Activated CD8-positive, alpha-beta memory T cell treated with anti-CD3 and anti-CD28 coated beads, Interleukin-2, amount 10 ng/mL, durations not matched to agents 7 days and 5 days (primary cell): Measurements from ENCODE around the gene MR1. TPM values are rescaled to one million over a fixed set of nuclear protein-coding genes. Genes with fewer than 3 reads are reported as not detected.
"Not testable (repeated sequence)": the region's sequence is repeated elsewhere in the genome, so short reads cannot be mapped to it uniquely, and the experiment has no call there.

Source experiments
- ATAC-seq: fragments of 150-1000 bp; cut with Tn5 transposase; one replicate; pipeline ENCODE4 v1.10.0; 2021; ENCODE audit warnings: moderate library complexity
- CTCF ChIA-PET: fragments of 350-600 bp; sonication (Branson Sonifier 250); formaldehyde crosslinking; loops from one replicate; lab custom pipeline; 2021; ENCODE audit warnings: antibody characterized with exemption; lab: Charles Lee
- DNase-seq: peaks from one replicate; pipeline ENCODE4 v3.0.0-alpha.2; 2020
- H3K27ac Mint-ChIP-seq: one replicate; pipeline ENCODE4 v1.8.0; 2021; ENCODE audit warnings: mild to moderate bottlenecking, mixed read lengths
- H3K27me3 Mint-ChIP-seq: one replicate; pipeline ENCODE4 v1.8.0; 2021; ENCODE audit warnings: mixed read lengths
- H3K36me3 Mint-ChIP-seq: one replicate; pipeline ENCODE4 v1.8.0; 2021; ENCODE audit warnings: mild to moderate bottlenecking, mixed read lengths
- H3K4me1 Mint-ChIP-seq: one replicate; pipeline ENCODE4 v1.8.0; 2021; ENCODE audit warnings: mixed read lengths
- H3K4me3 Mint-ChIP-seq: one replicate; pipeline ENCODE4 v1.8.0; 2021; ENCODE audit warnings: mild to moderate bottlenecking, moderate library complexity, mixed read lengths
- H3K9me3 Mint-ChIP-seq: one replicate; pipeline ENCODE4 v1.8.0; 2022; ENCODE audit warnings: low read depth, mixed read lengths
- total RNA-seq, 2 experiments: library from RNA; stranded (reverse); gene quantifications; one replicate each; pipeline ENCODE4 v1.2.3, GENCODE V29; 2021

The MR1 gene
- total RNA-seq, 2 experiments from 2014 or later = 38.7 to 41.2 TPM

GRCh38 chr1:181036107-181036836, 2.5 kb downstream of the MR1 start:
- Mint-ChIP-seq H3K4me1 (peaks cover 69% of the 10 kb centered on the region), H3K27me3 (no peaks in the 10 kb centered on the region), H3K4me3 (peak overlapping the region; percentile 29), H3K9me3 (no peaks in the 10 kb centered on the region), H3K36me3 (peaks cover 21% of the 10 kb centered on the region), H3K27ac (no peak overlapping the region)
- CTCF ChIA-PET = interaction anchor here (0.8 to 9.5 kb wide), 9 partner anchors 18 to 155 kb away, joined by 3 to 133 read pairs (median 6); no protein-coding TSS in a partner anchor
- no peak for DNase-seq
- no peak for ATAC-seq

- no peaks in the 10 kb centered on the region for H3K27me3 Mint-ChIP-seq
- no peak overlapping the region for H3K27ac Mint-ChIP-seq
- no peak overlapping the region for H3K4me3 Mint-ChIP-seq
- CTCF ChIA-PET = interaction anchor here (1.0 to 9.5 kb wide), 26 partner anchors 8 to 452 kb away, joined by 3 to 133 read pairs (median 6); no protein-coding TSS in a partner anchor
- peaks cover 72% of the 10 kb centered on the region for H3K4me1 Mint-ChIP-seq
- ATAC-seq = no peak
- no peaks in the 10 kb centered on the region for H3K9me3 Mint-ChIP-seq
- H3K36me3 Mint-ChIP-seq = peaks cover 24% of the 10 kb centered on the region
- no peak for DNase-seq
Measured at GRCh38 chr1:181037386-181037785, 3.6 kb downstream of the MR1 start.

GRCh38 chr1:181038399-181038873, 4.7 kb downstream of the MR1 start:
- H3K36me3 Mint-ChIP-seq = peaks cover 24% of the 10 kb centered on the region
- no peak overlapping the region for H3K27ac Mint-ChIP-seq
- ATAC-seq (peak; percentile 56), DNase-seq (peak; percentile 75)
- CTCF ChIA-PET = interaction anchor here (0.6 to 9.5 kb wide), 28 partner anchors 9 to 156 kb away, joined by 3 to 133 read pairs (median 5); no protein-coding TSS in a partner anchor
- no peak overlapping the region for H3K4me3 Mint-ChIP-seq
- no peaks in the 10 kb centered on the region for H3K9me3 Mint-ChIP-seq
- H3K4me1 Mint-ChIP-seq = peaks cover 71% of the 10 kb centered on the region
- no peaks in the 10 kb centered on the region for H3K27me3 Mint-ChIP-seq

GRCh38 chr1:181040284-181040865, 6.6 kb downstream of the MR1 start:
- peaks cover 78% of the 10 kb centered on the region for H3K4me1 Mint-ChIP-seq
- no peaks in the 10 kb centered on the region for H3K27me3 Mint-ChIP-seq
- ATAC-seq = no peak
- H3K9me3 Mint-ChIP-seq = no peaks in the 10 kb centered on the region
- no peak overlapping the region for H3K4me3 Mint-ChIP-seq
- CTCF ChIA-PET = interaction anchor here (0.8 to 9.5 kb wide), 8 partner anchors 22 to 159 kb away, joined by 3 to 133 read pairs (median 4); no protein-coding TSS in a partner anchor
- peaks cover 29% of the 10 kb centered on the region for H3K36me3 Mint-ChIP-seq
- peak overlapping the region; percentile 41 for H3K27ac Mint-ChIP-seq
- no peak for DNase-seq

GRCh38 chr1:181043025-181043888, 9.5 kb downstream of the MR1 start:
- Mint-ChIP-seq H3K27me3 (no peaks in the 10 kb centered on the region), H3K4me3 (no peak overlapping the region), H3K4me1 (peaks cover 54% of the 10 kb centered on the region), H3K9me3 (no peaks in the 10 kb centered on the region), H3K36me3 (peaks cover 28% of the 10 kb centered on the region), H3K27ac (peak overlapping the region; percentile 40)
- CTCF ChIA-PET = interaction anchor here (0.7 to 3.6 kb wide), 12 partner anchors 10 to 162 kb away, joined by 3 to 24 read pairs (median 3); partner anchors contain the start of genes MR1 and STX6
- DNase-seq (no peak), ATAC-seq (no peak)

GRCh38 chr1:181044449-181044966, 10.7 kb downstream of the MR1 start:
- Mint-ChIP-seq H3K9me3 (no peaks in the 10 kb centered on the region), H3K4me3 (no peak overlapping the region), H3K36me3 (peaks cover 22% of the 10 kb centered on the region), H3K27me3 (no peaks in the 10 kb centered on the region), H3K27ac (peak overlapping the region; percentile 83), H3K4me1 (peaks cover 46% of the 10 kb centered on the region)
- DNase-seq (peak; percentile 78), ATAC-seq (peak; percentile 90)
- CTCF ChIA-PET = interaction anchor here (1.0 to 3.6 kb wide), 5 partner anchors 21 to 98 kb away, joined by 3 to 24 read pairs (median 5); partner anchors contain the start of gene STX6

GRCh38 chr1:181045946-181046345, 12.2 kb downstream of the MR1 start:
- ATAC-seq, H3K4me3 Mint-ChIP-seq, DNase-seq, H3K27me3 Mint-ChIP-seq, H3K9me3 Mint-ChIP-seq, H3K27ac Mint-ChIP-seq, CTCF ChIA-PET: not testable (repeated sequence)
- Mint-ChIP-seq H3K36me3 (peaks cover 24% of the 10 kb centered on the region), H3K4me1 (peaks cover 37% of the 10 kb centered on the region)

GRCh38 chr1:181049378-181049777, 15.6 kb downstream of the MR1 start:
- CTCF ChIA-PET = no interaction called here
- H3K9me3 Mint-ChIP-seq = no peaks in the 10 kb centered on the region
- peaks cover 13% of the 10 kb centered on the region for H3K4me1 Mint-ChIP-seq
- H3K27me3 Mint-ChIP-seq = no peaks in the 10 kb centered on the region
- no peak for ATAC-seq
- peaks cover 40% of the 10 kb centered on the region for H3K36me3 Mint-ChIP-seq
- H3K27ac Mint-ChIP-seq = no peak overlapping the region
- DNase-seq = no peak
- no peak overlapping the region for H3K4me3 Mint-ChIP-seq

GRCh38 chr1:181050922-181051321, 17.1 kb downstream of the MR1 start:
- Mint-ChIP-seq H3K27ac (no peak overlapping the region), H3K4me1 (peaks cover 3% of the 10 kb centered on the region), H3K27me3 (no peaks in the 10 kb centered on the region), H3K4me3 (no peak overlapping the region), H3K36me3 (peaks cover 44% of the 10 kb centered on the region), H3K9me3 (no peaks in the 10 kb centered on the region)
- CTCF ChIA-PET = interaction anchor here (1.1 kb wide), 1 partner anchor 13 kb away, joined by 3 read pairs; no protein-coding TSS in a partner anchor
- ATAC-seq = no peak
- no peak for DNase-seq

- Mint-ChIP-seq H3K27ac (no peak overlapping the region), H3K4me1 (peaks cover 3% of the 10 kb centered on the region), H3K36me3 (peaks cover 55% of the 10 kb centered on the region), H3K9me3 (no peaks in the 10 kb centered on the region), H3K4me3 (no peak overlapping the region), H3K27me3 (no peaks in the 10 kb centered on the region)
- CTCF ChIA-PET = no interaction called here
- DNase-seq = no peak
- ATAC-seq = no peak
Measured at GRCh38 chr1:181056560-181056959, 22.8 kb downstream of the MR1 start.

GRCh38 chr1:181057079-181057478, 23.3 kb downstream of the MR1 start:
- CTCF ChIA-PET = no interaction called here
- Mint-ChIP-seq H3K36me3 (peaks cover 53% of the 10 kb centered on the region), H3K27ac (no peak overlapping the region), H3K27me3 (no peaks in the 10 kb centered on the region), H3K9me3 (no peaks in the 10 kb centered on the region), H3K4me1 (peaks cover 7% of the 10 kb centered on the region), H3K4me3 (no peak overlapping the region)
- DNase-seq = no peak
- ATAC-seq = peak; percentile 16

- Mint-ChIP-seq H3K36me3 (peaks cover 41% of the 10 kb centered on the region), H3K27ac (no peak overlapping the region), H3K9me3 (no peaks in the 10 kb centered on the region), H3K27me3 (no peaks in the 10 kb centered on the region), H3K4me3 (no peak overlapping the region), H3K4me1 (peaks cover 22% of the 10 kb centered on the region)
- ATAC-seq = no peak
- no peak for DNase-seq
- CTCF ChIA-PET = interaction anchor here (1.9 kb wide), 1 partner anchor 83 kb away, joined by 5 read pairs; no protein-coding TSS in a partner anchor
Measured at GRCh38 chr1:181059435-181059834, 25.7 kb downstream of the MR1 start.
